Cardiac atrium fibroblast (primary cell): Measurements from ENCODE around the gene BNC2. TPM values are rescaled to one million over a fixed set of nuclear protein-coding genes. Genes with fewer than 3 reads are reported as not detected.

ENCODE experiments used
- total RNA-seq: library from RNA; depleted of rRNA; stranded (reverse); fragments of >200 nt; gene quantifications from 2 replicates; pipeline ENCODE4 v1.2.3, GENCODE V29; 2015

The BNC2 gene
- 9.6 and 15.1 TPM in 2 replicates for total RNA-seq

GRCh38 chr9:16870596-16871335 lies at the start of gene BNC2:
BNC2 (minus strand) TSS chr9:16870670; CDS start chr9:16870648, 22 bp downstream.

